Nephron progenitor cell (in vitro differentiated cells): ENCODE data around the gene SNRPD1.

Experiments
- DNase-seq: peaks from one replicate; pipeline ENCODE4 v3.0.0; 2021
- H3K27ac Mint-ChIP-seq: 2 replicates; pipeline ENCODE4 v1.8.0; 2021; ENCODE audit warnings: mild to moderate bottlenecking, moderate library complexity, mixed read lengths
- H3K27me3 Mint-ChIP-seq: 2 replicates; pipeline ENCODE4 v1.8.0; 2021; ENCODE audit warnings: mild to moderate bottlenecking, low read depth, mixed read lengths; ENCODE audit not compliant: poor library complexity
- H3K36me3 Mint-ChIP-seq: 2 replicates; pipeline ENCODE4 v1.8.0; 2021; ENCODE audit warnings: low read depth, mixed read lengths
- H3K4me1 Mint-ChIP-seq: 2 replicates; pipeline ENCODE4 v1.8.0; 2021; ENCODE audit warnings: mixed read lengths
- H3K4me3 Mint-ChIP-seq: 2 replicates; pipeline ENCODE4 v1.8.0; 2021; ENCODE audit warnings: mild to moderate bottlenecking, moderate library complexity, mixed read lengths
- H3K9me3 Mint-ChIP-seq: 2 replicates; pipeline ENCODE4 v1.8.0; 2021; ENCODE audit warnings: mild to moderate bottlenecking, moderate library complexity, mixed read lengths
- TF ChIP-seq, protein P1 (sequence below): fragments of 200-600 bp; sonication (generic); IDR thresholded peaks from 2 replicates; pipeline ENCODE4 v1.5.0; 2021; ENCODE audit warnings: antibody characterized with exemption

SNRPD1 gene

DNA sequence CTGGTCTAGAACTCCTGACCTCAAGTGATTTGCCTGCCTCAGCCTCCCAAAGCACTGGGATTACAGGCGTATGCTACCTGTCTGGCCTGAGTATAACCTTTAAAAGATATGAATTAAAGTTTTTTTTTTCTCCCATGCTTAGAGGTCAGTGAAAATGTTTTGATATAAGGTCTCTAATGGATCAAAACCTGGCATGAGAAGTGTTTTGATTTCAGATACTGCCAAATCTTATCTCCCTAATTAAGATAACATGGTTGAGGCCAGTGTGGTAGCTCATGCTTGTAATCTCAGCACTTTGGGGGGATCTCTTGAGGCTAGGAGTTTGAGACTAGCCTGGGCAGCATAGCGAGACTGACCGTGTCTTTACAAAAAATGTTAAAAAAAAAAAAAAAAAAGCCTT lies 41.2 kb downstream of the SNRPD1 start:
- TF ChIP-seq, protein P1, sequence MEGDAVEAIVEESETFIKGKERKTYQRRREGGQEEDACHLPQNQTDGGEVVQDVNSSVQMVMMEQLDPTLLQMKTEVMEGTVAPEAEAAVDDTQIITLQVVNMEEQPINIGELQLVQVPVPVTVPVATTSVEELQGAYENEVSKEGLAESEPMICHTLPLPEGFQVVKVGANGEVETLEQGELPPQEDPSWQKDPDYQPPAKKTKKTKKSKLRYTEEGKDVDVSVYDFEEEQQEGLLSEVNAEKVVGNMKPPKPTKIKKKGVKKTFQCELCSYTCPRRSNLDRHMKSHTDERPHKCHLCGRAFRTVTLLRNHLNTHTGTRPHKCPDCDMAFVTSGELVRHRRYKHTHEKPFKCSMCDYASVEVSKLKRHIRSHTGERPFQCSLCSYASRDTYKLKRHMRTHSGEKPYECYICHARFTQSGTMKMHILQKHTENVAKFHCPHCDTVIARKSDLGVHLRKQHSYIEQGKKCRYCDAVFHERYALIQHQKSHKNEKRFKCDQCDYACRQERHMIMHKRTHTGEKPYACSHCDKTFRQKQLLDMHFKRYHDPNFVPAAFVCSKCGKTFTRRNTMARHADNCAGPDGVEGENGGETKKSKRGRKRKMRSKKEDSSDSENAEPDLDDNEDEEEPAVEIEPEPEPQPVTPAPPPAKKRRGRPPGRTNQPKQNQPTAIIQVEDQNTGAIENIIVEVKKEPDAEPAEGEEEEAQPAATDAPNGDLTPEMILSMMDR: no peak
- H3K27me3 Mint-ChIP-seq: no peaks in the 10 kb centered on the region
- no peak overlapping the region for H3K27ac Mint-ChIP-seq
- H3K4me3 Mint-ChIP-seq: no peak overlapping the region
- no peaks in the 10 kb centered on the region for H3K4me1 Mint-ChIP-seq
- peaks cover 18% of the 10 kb centered on the region for H3K36me3 Mint-ChIP-seq
- peaks cover 3% of the 10 kb centered on the region for H3K9me3 Mint-ChIP-seq
- no peak for DNase-seq

DNA sequence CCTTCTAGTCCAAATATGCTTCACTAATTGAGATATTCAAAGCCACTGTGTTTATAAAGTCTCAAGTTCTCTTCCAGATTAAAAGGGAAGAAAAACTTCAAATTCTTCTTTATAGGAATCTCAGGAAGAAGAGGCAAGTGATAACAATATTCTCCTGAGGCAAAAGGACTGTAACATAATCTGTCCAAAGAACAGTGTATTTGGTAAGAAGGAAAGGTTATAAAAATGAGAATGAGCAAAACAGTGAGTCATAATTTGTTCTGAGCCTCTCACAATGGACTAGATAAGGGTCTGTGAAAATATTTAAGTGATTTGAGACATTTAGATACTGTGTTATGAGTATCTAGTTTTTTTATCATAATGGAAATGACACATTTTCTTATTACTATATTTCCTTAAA lies 44.3 kb downstream of the SNRPD1 start:
- H3K4me1 Mint-ChIP-seq: peaks cover 6% of the 10 kb centered on the region
- no peak for DNase-seq

DNA sequence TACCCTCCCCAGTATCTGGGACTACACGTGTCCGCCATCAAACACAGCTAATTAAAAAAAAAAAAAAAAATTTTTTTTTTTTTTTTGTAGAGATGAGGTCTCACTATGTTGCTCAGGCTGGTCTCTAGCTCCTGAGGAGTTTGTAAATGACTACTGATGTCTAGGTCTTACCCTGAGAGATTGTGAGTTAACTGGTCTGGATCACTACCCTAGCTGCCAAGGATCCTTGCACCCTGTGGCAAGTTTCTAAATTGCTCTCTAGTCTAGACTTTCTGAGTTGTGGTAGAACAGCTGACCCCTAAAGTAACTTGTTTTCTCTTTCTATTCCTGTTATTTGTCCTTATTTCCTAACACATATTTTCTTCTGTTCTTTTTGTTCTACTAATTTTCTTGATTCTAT lies 48.0 kb downstream of the SNRPD1 start:
- H3K36me3 Mint-ChIP-seq: peaks cover 5% of the 10 kb centered on the region

More for the DNA sequence above, 44.3 kb downstream of the SNRPD1 start:
- H3K4me3 Mint-ChIP-seq: no peak overlapping the region
- H3K27me3 Mint-ChIP-seq: no peaks in the 10 kb centered on the region
- peaks cover 18% of the 10 kb centered on the region for H3K36me3 Mint-ChIP-seq
- TF ChIP-seq, protein P1: no peak
- no peak overlapping the region for H3K27ac Mint-ChIP-seq
- peaks cover 3% of the 10 kb centered on the region for H3K9me3 Mint-ChIP-seq

DNA sequence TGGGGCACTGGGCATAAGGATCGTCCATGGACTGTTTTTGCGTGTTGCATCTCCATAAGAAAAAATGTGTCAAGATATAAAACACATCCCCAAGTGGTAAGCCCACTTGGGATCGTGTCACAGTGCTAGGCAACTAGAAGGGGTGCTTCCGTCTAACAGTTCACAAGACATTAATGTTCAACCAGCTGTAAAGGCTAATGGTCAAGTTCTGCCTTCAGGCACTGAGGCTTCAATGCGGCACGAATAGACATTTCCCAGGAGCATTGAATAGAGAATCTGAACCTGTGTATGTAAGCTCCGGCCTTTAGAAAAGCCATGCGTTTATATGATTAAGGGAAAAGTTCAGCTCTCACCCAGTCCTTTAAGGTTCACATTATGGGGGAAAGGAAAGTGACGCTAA lies 50.5 kb downstream of the SNRPD1 start:
- TF ChIP-seq, protein P1: no peak
- H3K9me3 Mint-ChIP-seq: no peaks in the 10 kb centered on the region
- no peak overlapping the region for H3K4me3 Mint-ChIP-seq
- no peak overlapping the region for H3K27ac Mint-ChIP-seq
- H3K27me3 Mint-ChIP-seq: no peaks in the 10 kb centered on the region
- H3K36me3 Mint-ChIP-seq: peaks cover 4% of the 10 kb centered on the region
- DNase-seq: no peak
- H3K4me1 Mint-ChIP-seq: peaks cover 6% of the 10 kb centered on the region

More for the DNA sequence above, 48.0 kb downstream of the SNRPD1 start:
- DNase-seq: no peak
- Mint-ChIP-seq H3K4me3 (no peak overlapping the region), H3K9me3 (no peaks in the 10 kb centered on the region), H3K4me1 (peaks cover 6% of the 10 kb centered on the region), H3K27me3 (no peaks in the 10 kb centered on the region), H3K27ac (no peak overlapping the region)
- TF ChIP-seq, protein P1: no peak

DNA sequence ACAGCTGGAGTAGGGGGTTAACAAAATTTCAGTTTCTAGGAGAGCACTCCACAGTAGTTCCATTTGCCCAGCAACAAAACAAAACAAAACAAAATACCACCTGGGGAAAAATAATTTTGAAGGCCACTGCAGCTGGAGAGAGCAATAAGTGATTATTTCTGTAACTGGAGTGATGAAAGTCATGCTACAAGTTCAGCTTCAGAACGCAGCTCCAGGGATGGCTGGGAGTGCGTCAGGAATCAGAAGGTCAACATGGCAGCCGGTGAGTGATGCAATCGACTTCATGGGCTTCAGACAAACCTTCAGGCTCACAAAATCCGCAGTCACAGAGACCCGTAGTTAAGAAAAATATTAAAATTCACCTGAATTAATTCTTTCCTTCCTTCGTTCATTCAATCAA lies 51.5 kb downstream of the SNRPD1 start:
- peaks cover 4% of the 10 kb centered on the region for H3K36me3 Mint-ChIP-seq
- no peak overlapping the region for H3K4me3 Mint-ChIP-seq
- no peak overlapping the region for H3K27ac Mint-ChIP-seq
- H3K9me3 Mint-ChIP-seq: no peaks in the 10 kb centered on the region
- no peak for DNase-seq
- peaks cover 6% of the 10 kb centered on the region for H3K4me1 Mint-ChIP-seq
- no peaks in the 10 kb centered on the region for H3K27me3 Mint-ChIP-seq
- TF ChIP-seq, protein P1: no peak

DNA sequence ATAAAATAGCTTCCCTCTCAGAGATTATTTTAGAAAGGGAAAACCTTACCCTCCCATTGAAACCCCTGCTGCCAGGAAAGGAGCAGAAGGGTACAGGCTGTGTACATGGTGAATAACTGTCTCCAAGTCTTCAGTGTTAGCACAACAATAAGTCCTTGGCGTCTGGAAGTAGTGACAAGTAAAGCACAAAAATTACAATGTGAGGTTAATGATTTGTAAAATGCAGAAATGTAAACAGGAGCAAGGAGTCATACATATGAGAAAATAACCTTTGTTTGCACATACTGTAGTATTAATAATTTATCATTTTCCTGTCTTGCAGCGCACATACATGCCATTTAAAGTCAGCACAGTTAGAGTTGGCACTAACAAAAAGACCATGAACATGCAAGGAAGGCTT lies 52.0 kb downstream of the SNRPD1 start:
- peaks cover 4% of the 10 kb centered on the region for H3K36me3 Mint-ChIP-seq
- no peak for DNase-seq
- H3K4me3 Mint-ChIP-seq: no peak overlapping the region
- H3K9me3 Mint-ChIP-seq: no peaks in the 10 kb centered on the region
- no peaks in the 10 kb centered on the region for H3K27me3 Mint-ChIP-seq
- peaks cover 6% of the 10 kb centered on the region for H3K4me1 Mint-ChIP-seq
- H3K27ac Mint-ChIP-seq: peak overlapping the region; percentile 75
- TF ChIP-seq, protein P1: no peak
